ENCODE data around the gene CIBAR2. TPM values are rescaled to one million over a fixed set of nuclear protein-coding genes. Genes with fewer than 3 reads are reported as not detected.

Gene CIBAR2
- total RNA-seq, 2 donors from 2014 or later, result not detected

DNA sequence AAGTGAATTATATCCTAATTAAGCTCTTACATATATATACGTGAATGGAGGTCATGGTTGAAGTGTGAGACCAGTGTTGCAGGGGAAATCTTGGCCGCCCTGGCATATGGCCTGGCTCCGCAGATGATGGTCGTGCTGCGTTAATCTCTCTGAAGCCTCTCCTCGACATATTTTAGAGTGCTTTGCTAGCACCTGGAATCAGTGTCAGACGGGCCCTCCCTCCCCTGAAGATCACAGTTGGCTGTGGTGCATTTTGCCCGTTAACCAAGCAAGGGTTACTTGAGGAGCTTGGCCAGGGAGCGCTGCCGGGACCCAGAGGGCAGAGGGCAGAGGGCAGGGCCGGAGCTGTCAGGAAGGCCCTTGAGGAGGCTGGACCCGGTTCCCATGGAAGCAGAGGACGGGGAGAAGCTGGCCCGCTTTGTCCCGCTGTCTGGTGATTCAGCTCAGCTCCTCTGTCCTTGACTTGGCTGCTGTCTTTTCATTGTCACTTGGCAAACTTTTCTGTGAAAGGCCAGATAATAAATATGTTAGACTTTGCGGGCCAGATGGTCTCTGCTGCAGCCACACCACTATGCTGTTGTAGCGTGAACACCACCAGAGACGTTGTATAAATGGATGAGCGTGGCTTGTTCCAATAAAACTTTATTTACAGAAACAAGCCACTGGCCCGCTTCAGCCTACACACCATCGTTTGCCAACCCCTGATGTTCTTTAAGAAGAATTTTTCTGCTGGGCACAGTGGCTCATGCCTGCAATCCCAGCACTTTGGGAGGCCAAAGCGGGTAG lies 32.3 kb downstream of the CIBAR2 start:
- DNase-seq (ENCODE audit: low spot score), result no peak
- TF ChIP-seq, protein P1, sequence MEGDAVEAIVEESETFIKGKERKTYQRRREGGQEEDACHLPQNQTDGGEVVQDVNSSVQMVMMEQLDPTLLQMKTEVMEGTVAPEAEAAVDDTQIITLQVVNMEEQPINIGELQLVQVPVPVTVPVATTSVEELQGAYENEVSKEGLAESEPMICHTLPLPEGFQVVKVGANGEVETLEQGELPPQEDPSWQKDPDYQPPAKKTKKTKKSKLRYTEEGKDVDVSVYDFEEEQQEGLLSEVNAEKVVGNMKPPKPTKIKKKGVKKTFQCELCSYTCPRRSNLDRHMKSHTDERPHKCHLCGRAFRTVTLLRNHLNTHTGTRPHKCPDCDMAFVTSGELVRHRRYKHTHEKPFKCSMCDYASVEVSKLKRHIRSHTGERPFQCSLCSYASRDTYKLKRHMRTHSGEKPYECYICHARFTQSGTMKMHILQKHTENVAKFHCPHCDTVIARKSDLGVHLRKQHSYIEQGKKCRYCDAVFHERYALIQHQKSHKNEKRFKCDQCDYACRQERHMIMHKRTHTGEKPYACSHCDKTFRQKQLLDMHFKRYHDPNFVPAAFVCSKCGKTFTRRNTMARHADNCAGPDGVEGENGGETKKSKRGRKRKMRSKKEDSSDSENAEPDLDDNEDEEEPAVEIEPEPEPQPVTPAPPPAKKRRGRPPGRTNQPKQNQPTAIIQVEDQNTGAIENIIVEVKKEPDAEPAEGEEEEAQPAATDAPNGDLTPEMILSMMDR (IDR thresholded peaks at IDR 0.05), result no peak
- H3K4me3 ChIP-seq, result no peak overlapping the region
- no peaks in the 10 kb centered on the region for H3K9me3 ChIP-seq
- no peaks in the 10 kb centered on the region for H3K36me3 ChIP-seq
- 86% methylated on average over 22 of the region's 22 CpGs for WGBS
- no peak overlapping the region for H3K27ac ChIP-seq
- H3K4me1 ChIP-seq (replicated peaks), result no peaks in the 10 kb centered on the region
- no peaks in the 10 kb centered on the region for H3K27me3 ChIP-seq (replicated peaks; ENCODE audit: insufficient read depth)
- intact Hi-C loops (cut with DNase I), result loop anchor here (10.0 kb wide), 1 partner anchor 335 kb away; no protein-coding TSS in a partner anchor

DNA sequence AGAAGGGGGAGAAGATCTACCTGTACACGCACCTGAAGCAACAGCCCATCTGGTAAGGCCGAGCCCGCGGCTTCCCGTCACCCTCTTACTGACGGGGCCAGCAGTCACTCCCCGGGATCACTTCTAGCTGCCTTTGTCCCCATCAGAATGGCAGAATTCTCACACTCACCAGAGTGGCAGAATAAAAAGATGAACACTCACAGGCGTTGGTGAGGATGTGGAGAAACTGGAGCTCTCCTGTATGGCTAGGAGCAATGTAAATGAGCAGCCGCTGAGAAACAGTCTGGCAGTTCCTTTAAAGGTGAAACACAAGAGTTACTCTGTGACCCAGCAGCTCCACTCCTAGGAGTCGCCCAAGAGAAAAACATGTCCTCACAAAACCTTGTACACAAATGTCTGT lies 33.3 kb downstream of the CIBAR2 start:
- WGBS, result 97% methylated on average over 10 of the region's 10 CpGs
- H3K4me3 ChIP-seq, result no peak overlapping the region
- H3K27me3 ChIP-seq (replicated peaks; ENCODE audit: insufficient read depth), result no peaks in the 10 kb centered on the region
- H3K27ac ChIP-seq, result no peak overlapping the region
- intact Hi-C loops (cut with DNase I), result no loop called here
- TF ChIP-seq POLR2A (IDR thresholded peaks at IDR 0.05) (no peak), POLR2AphosphoS5 (IDR thresholded peaks at IDR 0.05) (no peak)
- TF ChIP-seq, protein P1 (IDR thresholded peaks at IDR 0.05), result no peak
- H3K9me3 ChIP-seq, result no peaks in the 10 kb centered on the region
- no peaks in the 10 kb centered on the region for H3K4me1 ChIP-seq (replicated peaks)
- H3K36me3 ChIP-seq, result no peaks in the 10 kb centered on the region
- no peak for DNase-seq (ENCODE audit: low spot score)

DNA sequence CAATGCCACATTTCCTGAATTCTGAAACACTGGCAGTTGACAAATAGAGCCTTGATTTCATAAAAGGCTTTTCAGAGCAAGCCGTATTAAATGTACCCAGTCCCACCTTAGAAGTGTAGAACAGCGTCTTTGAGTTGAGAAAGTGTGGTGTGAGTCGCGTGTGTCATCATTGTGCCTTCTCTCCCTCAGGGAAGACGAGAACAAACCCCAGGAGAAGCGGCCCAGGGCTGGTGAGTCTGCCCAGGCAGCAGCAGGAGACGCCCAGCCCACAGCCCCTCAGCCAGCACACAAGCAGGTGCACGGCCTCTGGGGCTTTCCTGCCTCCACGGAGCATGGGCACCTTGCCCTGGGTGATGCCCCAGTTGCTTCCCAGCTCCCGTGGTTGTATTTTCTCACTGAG lies 34.0 kb downstream of the CIBAR2 start:
- no peaks in the 10 kb centered on the region for H3K9me3 ChIP-seq
- WGBS, result 74% methylated on average over 8 of the region's 10 CpGs
- no peaks in the 10 kb centered on the region for H3K27me3 ChIP-seq (replicated peaks; ENCODE audit: insufficient read depth)
- H3K4me3 ChIP-seq, result no peak overlapping the region
- TF ChIP-seq POLR2A (IDR thresholded peaks at IDR 0.05) (no peak), POLR2AphosphoS5 (IDR thresholded peaks at IDR 0.05) (no peak)
- TF ChIP-seq, protein P1 (IDR thresholded peaks at IDR 0.05), result no peak
- DNase-seq (ENCODE audit: low spot score), result no peak
- no peaks in the 10 kb centered on the region for H3K36me3 ChIP-seq
- no peak overlapping the region for H3K27ac ChIP-seq
- no peaks in the 10 kb centered on the region for H3K4me1 ChIP-seq (replicated peaks)
- intact Hi-C loops (cut with DNase I), result no loop called here

DNA sequence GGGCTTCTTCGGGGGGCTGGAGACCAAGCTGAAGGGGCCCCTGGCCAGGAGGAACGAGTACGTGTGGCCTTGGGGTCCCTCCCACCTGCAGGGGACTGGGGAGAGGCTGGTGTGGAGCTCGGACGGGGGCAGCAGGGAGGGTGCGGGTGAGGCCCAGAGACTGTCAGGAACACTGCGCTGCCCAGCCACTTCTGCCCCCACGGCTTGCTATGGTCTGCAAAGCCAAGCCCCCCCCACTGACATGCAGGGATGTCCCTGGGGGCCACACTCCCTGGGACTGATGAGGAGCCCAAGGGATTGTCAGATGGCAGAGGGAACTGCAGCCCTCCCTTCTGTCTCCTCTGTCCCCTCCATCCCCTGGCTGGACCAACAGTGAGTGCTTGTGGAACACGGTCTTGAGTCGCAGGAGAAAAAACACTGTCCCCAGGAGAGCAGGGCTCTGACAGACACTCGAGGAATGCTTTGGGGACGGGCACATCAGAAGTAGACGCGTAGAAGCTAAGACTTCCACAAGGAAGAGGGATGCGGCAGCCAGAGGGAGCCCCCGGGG lies 34.6 kb downstream of the CIBAR2 start:
- WGBS, result 92% methylated on average over 15 of the region's 16 CpGs
- Histone ChIP-seq H3K27ac (no peak overlapping the region), H3K9me3 (no peaks in the 10 kb centered on the region), H3K36me3 (no peaks in the 10 kb centered on the region), H3K4me1 (replicated peaks) (no peaks in the 10 kb centered on the region), H3K27me3 (replicated peaks; ENCODE audit: insufficient read depth) (no peaks in the 10 kb centered on the region), H3K4me3 (no peak overlapping the region)
- TF ChIP-seq POLR2A (IDR thresholded peaks at IDR 0.05) (no peak), POLR2AphosphoS5 (IDR thresholded peaks at IDR 0.05) (no peak)
- DNase-seq (ENCODE audit: low spot score), result no peak
- intact Hi-C loops (cut with DNase I), result no loop called here

- no peaks in the 10 kb centered on the region for H3K36me3 ChIP-seq
- WGBS, result 88% methylated on average over 10 of the region's 10 CpGs
- TF ChIP-seq, protein P1 (IDR thresholded peaks at IDR 0.05), result no peak
- TF ChIP-seq POLR2AphosphoS5 (IDR thresholded peaks at IDR 0.05) (no peak), POLR2A (IDR thresholded peaks at IDR 0.05) (no peak)
- no peaks in the 10 kb centered on the region for H3K9me3 ChIP-seq
- no peak for DNase-seq (ENCODE audit: low spot score)
- no peaks in the 10 kb centered on the region for H3K27me3 ChIP-seq (replicated peaks; ENCODE audit: insufficient read depth)
- no peaks in the 10 kb centered on the region for H3K4me1 ChIP-seq (replicated peaks)
- H3K27ac ChIP-seq, result no peak overlapping the region
- no peak overlapping the region for H3K4me3 ChIP-seq
- intact Hi-C loops (cut with DNase I), result no loop called here
These were observed 35.2 kb downstream of the CIBAR2 start for GRCh38 chr16:85077039-85077438.
